OCI-LY7 (cell line): Measurements from ENCODE around the gene COL18A1. TPM values are rescaled to one million over a fixed set of nuclear protein-coding genes. Genes with fewer than 3 reads are reported as not detected.

ENCODE experiments used
- BruUV-seq: library from RNA; stranded (reverse); fragments of 400-500 nt; replicated peaks from 2 replicates; lab custom pipeline; 2021; lab: Mats Ljungman, UMichigan
- CTCF ChIA-PET: fragments of 300-600 bp; sonication (Branson Sonifier 250); formaldehyde crosslinking; loops from one replicate; lab custom pipeline; 2022; ENCODE audit warnings: antibody characterized with exemption; ENCODE audit not compliant: unreplicated experiment; lab: Charles Lee
- POLR2A ChIA-PET: fragments of 300-600 bp; sonication (Branson Sonifier 250); formaldehyde crosslinking; loops from one replicate; lab custom pipeline; 2022; ENCODE audit warnings: antibody characterized with exemption; lab: Charles Lee
- DNase-seq: peaks from one replicate; pipeline ENCODE4 v3.0.0-alpha.2; 2015; ENCODE audit warnings: low spot score
- H2AFZ ChIP-seq: fragments of 200-600 bp; sonication (generic), shearing (Covaris generic); 2 replicates; pipeline ENCODE4 v1.6.1; 2014; ENCODE audit warnings: mild to moderate bottlenecking, antibody characterized with exemption, low read length, moderate library complexity
- H3K27ac ChIP-seq: fragments of 200-600 bp; sonication (generic); 2 replicates; pipeline ENCODE4 v1.5.1; 2014; ENCODE audit warnings: mixed run types, low read depth, mild to moderate bottlenecking, moderate library complexity, low read length, inconsistent platforms; ENCODE audit not compliant: poor library complexity, severe bottlenecking
- H3K36me3 ChIP-seq: fragments of 200-600 bp; sonication (generic); 2 replicates; pipeline ENCODE4 v1.6.1; 2014; ENCODE audit warnings: mild to moderate bottlenecking, antibody characterized with exemption, low read length, moderate library complexity, mixed read lengths; ENCODE audit not compliant: insufficient read depth
- H3K4me1 ChIP-seq: fragments of 200-600 bp; sonication (generic); 2 replicates; pipeline ENCODE4 v1.5.1; 2014; ENCODE audit warnings: mild to moderate bottlenecking, low read length; ENCODE audit not compliant: insufficient read depth, poor library complexity, severe bottlenecking
- H3K4me2 ChIP-seq: fragments of 200-600 bp; sonication (generic); 2 replicates; pipeline ENCODE4 v1.6.1; 2014; ENCODE audit warnings: mild to moderate bottlenecking, low read length
- H3K4me3 ChIP-seq: fragments of 200-600 bp; sonication (generic); 2 replicates; pipeline ENCODE4 v1.5.1; 2014; ENCODE audit warnings: mild to moderate bottlenecking, low read depth, low read length; ENCODE audit not compliant: poor library complexity, severe bottlenecking
- H3K79me2 ChIP-seq: fragments of 200-600 bp; sonication (generic); 2 replicates; pipeline ENCODE4 v1.6.1; 2016; ENCODE audit warnings: low read depth, mild to moderate bottlenecking, low read length, moderate library complexity, mixed read lengths; ENCODE audit not compliant: insufficient read depth
- H3K9me2 ChIP-seq: fragments of 200-600 bp; sonication (generic); 2 replicates; pipeline ENCODE4 v1.6.1; 2016; ENCODE audit warnings: mild to moderate bottlenecking, low read length, mixed read lengths; ENCODE audit not compliant: insufficient read depth
- H3K9me3 ChIP-seq: fragments of 200-600 bp; sonication (generic); 2 replicates; pipeline ENCODE4 v1.6.1; 2014; ENCODE audit warnings: mild to moderate bottlenecking, mixed run types, low read length, mixed read lengths
- H4K20me1 ChIP-seq: fragments of 200-600 bp; sonication (generic); 2 replicates; pipeline ENCODE4 v1.6.1; 2014; ENCODE audit warnings: mild to moderate bottlenecking, antibody characterized with exemption, low read length, moderate library complexity, mixed read lengths; ENCODE audit not compliant: insufficient read depth
- CTCF ChIP-seq: fragments of 200-600 bp; sonication (generic); conservative IDR thresholded peaks from 2 replicates; pipeline ENCODE4 v1.5.1; 2014; ENCODE audit warnings: mild to moderate bottlenecking, antibody characterized with exemption, low read length, moderate library complexity, mixed read lengths
- EZH2phosphoT487 ChIP-seq: fragments of 200-600 bp; sonication (generic); IDR thresholded peaks from 2 replicates; pipeline ENCODE4 v1.6.1; 2018; ENCODE audit warnings: low read depth, borderline replicate concordance, mild to moderate bottlenecking, mixed run types, antibody characterized with exemption, low read length, moderate library complexity, mixed read lengths
- intact Hi-C: fragments of 100-400 bp; cut with micrococcal nuclease; formaldehyde crosslinking; loops from one replicate; pipeline ENCODE4 v1.10.0; 2022; ENCODE audit not compliant: unreplicated experiment
- total RNA-seq, 2 experiments: library from RNA; depleted of rRNA in 1 of 2; stranded (reverse); fragments of >200 nt in 1 of 2; shearing (Covaris generic) in 1 of 2; gene quantifications; 2 replicates each; pipeline ENCODE4 v1.2.3, GENCODE V29; 2014 to 2022

The COL18A1 gene
- total RNA-seq, 2 experiments from 2014 or later: 0.23 to 7.4 TPM

- H3K27ac ChIP-seq: no peak overlapping the region
- H4K20me1 ChIP-seq: no peaks in the 10 kb centered on the region
- H3K79me2 ChIP-seq: no peaks in the 10 kb centered on the region
- no TSS peak for BruUV-seq
- ChIA-PET POLR2A (no interaction called here), CTCF (no interaction called here)
- H2AFZ ChIP-seq: no peak overlapping the region
- no peaks in the 10 kb centered on the region for H3K4me1 ChIP-seq
- intact Hi-C loops: no loop called here
- peaks cover 19% of the 10 kb centered on the region for H3K36me3 ChIP-seq
- no peak for DNase-seq
- no peak overlapping the region for H3K4me2 ChIP-seq
- no peaks in the 10 kb centered on the region for H3K9me3 ChIP-seq
- H3K4me3 ChIP-seq: no peak overlapping the region
- TF ChIP-seq CTCF: no peak
- TF ChIP-seq EZH2phosphoT487: no peak
- no peaks in the 10 kb centered on the region for H3K9me2 ChIP-seq
Observed at GRCh38 chr21:45531393-45532215, 126.6 kb downstream of the COL18A1 start.

- CTCF ChIA-PET: no interaction called here
- TF ChIP-seq CTCF: no peak
- no peak for TF ChIP-seq EZH2phosphoT487
- H3K27ac ChIP-seq: no peak overlapping the region
- H3K4me3 ChIP-seq: no peak overlapping the region
- POLR2A ChIA-PET: no interaction called here
- no peaks in the 10 kb centered on the region for H3K79me2 ChIP-seq
- peaks cover 14% of the 10 kb centered on the region for H3K36me3 ChIP-seq
- BruUV-seq: no TSS peak
- no peaks in the 10 kb centered on the region for H3K9me3 ChIP-seq
- no peak overlapping the region for H2AFZ ChIP-seq
- no peaks in the 10 kb centered on the region for H4K20me1 ChIP-seq
- no peak overlapping the region for H3K4me2 ChIP-seq
- H3K9me2 ChIP-seq: no peaks in the 10 kb centered on the region
- H3K4me1 ChIP-seq: no peaks in the 10 kb centered on the region
- DNase-seq: no peak
- intact Hi-C loops: no loop called here
Observed at GRCh38 chr21:45532826-45533360, 127.9 kb downstream of the COL18A1 start.

- H3K9me3 ChIP-seq: no peaks in the 10 kb centered on the region
- no peaks in the 10 kb centered on the region for H4K20me1 ChIP-seq
- no peak overlapping the region for H3K4me3 ChIP-seq
- H3K9me2 ChIP-seq: no peaks in the 10 kb centered on the region
- BruUV-seq: no TSS peak
- TF ChIP-seq CTCF (no peak), EZH2phosphoT487 (no peak)
- H3K27ac ChIP-seq: no peak overlapping the region
- no peak overlapping the region for H3K4me2 ChIP-seq
- ChIA-PET POLR2A (interaction anchor here (0.6 kb wide), 1 partner anchor 230 kb away, joined by 3 read pairs; no protein-coding TSS in a partner anchor), CTCF (no interaction called here)
- intact Hi-C loops: no loop called here
- no peaks in the 10 kb centered on the region for H3K79me2 ChIP-seq
- no peak for DNase-seq
- peaks cover 14% of the 10 kb centered on the region for H3K36me3 ChIP-seq
- no peaks in the 10 kb centered on the region for H3K4me1 ChIP-seq
- no peak overlapping the region for H2AFZ ChIP-seq
Observed at GRCh38 chr21:45533361-45533845, 128.4 kb downstream of the COL18A1 start.
